Measurements from ENCODE around the gene ZC3H12A.
"Not testable (repeated sequence)": the region's sequence is repeated elsewhere in the genome, so short reads cannot be mapped to it uniquely, and the experiment has no call there.

ZC3H12A gene

GRCh38 chr1:37479255-37480124 lies 5.1 kb downstream of the ZC3H12A start:
- peak; percentile 94 for DNase-seq

DNA sequence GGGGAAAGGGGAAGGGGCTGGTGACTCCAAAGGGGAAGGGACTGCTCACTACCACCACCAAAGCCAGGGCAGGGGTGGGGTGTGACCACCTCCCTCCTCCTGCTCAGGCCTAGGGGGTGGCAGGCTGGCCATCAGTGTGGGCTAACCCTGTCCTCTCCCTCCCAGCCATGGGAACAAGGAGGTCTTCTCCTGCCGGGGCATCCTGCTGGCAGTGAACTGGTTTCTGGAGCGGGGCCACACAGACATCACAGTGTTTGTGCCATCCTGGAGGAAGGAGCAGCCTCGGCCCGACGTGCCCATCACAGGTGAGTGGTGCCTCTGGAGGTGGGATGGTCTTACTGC lies 5.7 kb downstream of the ZC3H12A start:
- no peak for DNase-seq

GRCh38 chr1:37480581-37481288 lies 6.4 kb downstream of the ZC3H12A start:
- DNase-seq: no peak

GRCh38 chr1:37481289-37482003 lies 7.1 kb downstream of the ZC3H12A start:
- peak; percentile 72 for DNase-seq

DNA sequence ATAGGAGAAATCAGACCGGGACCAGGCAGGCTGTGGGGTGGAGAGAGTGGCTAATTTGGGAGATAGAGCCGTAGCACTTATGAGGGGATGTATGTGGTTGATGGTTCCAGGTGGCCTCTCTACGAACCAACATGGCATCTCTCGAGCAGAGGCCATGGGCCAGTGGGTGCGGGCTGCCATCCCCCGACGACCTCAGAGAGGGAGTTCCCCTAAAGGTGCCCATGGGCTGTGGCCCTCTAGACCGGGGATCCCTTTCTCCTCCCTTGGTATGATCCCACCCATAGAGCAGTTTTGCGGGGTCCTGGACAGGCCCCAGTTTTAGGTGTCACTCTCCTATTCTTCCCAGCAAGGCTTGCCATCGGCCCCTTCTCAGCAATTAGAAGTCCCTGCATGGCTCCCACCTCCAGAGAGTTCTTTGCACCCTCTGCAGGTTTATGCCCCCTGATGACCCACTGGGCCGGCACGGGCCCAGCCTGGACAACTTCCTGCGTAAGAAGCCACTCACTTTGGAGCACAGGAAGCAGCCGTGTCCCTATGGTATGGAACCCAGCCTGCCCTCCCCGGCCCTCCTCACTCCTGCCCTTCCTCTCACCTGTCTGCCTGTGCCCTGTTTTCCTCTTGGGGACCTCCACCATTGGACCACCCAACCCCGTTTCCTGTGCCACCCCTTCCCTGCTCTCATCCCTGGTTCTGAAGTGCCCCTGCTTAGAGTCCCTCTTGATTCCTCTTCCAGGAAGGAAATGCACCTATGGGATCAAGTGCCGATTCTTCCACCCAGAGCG lies 7.8 kb downstream of the ZC3H12A start:
- no peak for DNase-seq

DNA sequence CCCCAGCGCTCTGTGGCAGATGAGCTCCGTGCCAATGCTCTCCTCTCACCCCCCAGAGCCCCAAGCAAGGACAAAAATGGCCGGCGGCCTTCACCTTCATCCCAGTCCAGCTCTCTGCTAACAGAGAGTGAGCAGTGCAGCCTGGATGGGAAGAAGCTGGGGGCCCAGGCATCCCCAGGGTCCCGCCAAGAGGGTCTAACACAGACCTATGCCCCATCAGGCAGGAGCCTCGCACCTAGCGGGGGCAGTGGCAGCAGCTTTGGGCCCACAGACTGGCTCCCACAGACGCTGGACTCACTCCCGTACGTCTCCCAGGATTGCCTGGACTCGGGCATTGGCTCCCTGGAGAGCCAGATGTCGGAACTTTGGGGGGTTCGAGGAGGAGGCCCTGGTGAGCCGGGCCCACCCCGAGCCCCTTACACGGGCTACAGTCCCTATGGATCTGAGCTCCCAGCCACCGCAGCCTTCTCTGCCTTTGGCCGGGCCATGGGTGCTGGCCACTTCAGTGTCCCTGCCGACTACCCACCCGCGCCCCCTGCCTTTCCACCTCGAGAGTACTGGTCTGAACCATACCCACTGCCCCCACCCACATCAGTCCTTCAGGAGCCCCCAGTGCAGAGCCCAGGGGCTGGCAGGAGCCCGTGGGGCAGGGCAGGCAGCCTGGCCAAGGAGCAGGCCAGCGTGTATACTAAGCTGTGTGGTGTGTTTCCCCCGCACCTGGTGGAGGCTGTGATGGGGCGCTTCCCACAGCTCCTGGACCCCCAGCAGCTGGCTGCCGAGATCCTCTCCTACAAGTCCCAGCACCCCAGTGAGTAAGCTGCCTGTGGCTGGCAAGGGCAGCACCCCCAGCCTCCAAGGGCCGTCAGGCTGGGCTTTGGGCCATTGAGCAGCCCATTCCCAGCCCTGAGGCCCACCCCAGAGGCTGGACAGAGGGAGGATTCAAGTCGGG lies 8.7 kb downstream of the ZC3H12A start:
- DNase-seq: no peak

DNA sequence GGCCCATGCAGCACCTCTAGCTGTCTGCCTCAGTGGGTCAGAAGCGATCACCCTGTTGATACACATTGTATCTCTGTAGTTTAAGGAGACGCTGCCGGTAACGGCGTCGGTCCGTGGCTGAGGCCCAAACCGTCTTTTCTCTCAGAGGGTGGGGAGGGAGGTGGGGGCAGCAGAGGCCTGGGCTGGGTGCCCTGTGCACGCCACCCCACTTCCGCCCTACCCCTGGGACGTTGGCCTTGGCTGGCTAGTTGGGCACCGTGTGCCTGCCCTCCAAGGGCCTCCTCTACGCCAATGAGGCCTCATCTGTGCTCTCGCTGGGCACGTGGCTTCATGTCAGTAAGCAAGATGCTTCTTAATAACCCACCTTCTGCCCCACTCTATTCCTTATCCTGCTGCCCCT lies 9.4 kb downstream of the ZC3H12A start:
- no peak for DNase-seq

GRCh38 chr1:37484325-37485051 lies 10.1 kb downstream of the ZC3H12A start:
- DNase-seq: no peak

DNA sequence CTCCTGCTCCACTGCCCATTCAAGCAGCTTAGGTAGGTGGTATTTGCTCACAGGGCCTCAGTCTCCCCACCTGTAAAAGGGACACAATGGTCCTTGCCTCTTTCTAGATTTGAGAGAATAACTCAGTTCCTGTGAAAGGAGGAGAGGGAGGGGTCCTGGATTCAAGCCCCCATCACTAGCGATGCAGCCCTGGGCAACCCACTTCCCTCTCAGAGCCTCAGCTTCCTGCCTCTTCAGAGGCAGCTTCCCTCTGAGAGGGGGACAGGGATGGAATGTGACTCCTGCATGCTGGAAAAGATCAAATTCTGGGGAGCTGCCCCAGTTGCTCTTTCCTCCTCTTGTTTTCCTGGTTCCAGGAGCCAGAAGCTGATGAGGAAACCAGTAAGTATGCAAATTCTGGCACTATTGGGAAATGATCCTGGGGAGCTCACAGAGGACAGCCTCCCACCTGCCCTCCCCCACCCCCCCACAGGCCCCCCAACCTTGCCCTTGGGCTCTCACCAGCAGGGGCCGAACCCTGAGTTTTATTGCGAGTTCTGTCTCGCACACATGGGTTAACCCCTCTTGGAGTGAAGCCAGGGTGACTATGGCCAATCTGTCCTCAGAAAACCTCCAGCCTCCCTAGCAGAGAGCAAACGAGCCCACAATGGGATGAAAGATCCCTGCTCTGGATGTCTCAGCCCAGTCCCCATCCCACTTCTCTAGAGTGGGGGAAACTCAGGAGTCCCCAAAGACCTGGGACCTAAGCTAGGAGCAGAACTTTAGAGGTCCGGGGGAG lies 11.7 kb downstream of the ZC3H12A start:
- DNase-seq: no peak

- peak; percentile 69 for DNase-seq
Observed at GRCh38 chr1:37486680-37487618, 12.6 kb downstream of the ZC3H12A start.

DNA sequence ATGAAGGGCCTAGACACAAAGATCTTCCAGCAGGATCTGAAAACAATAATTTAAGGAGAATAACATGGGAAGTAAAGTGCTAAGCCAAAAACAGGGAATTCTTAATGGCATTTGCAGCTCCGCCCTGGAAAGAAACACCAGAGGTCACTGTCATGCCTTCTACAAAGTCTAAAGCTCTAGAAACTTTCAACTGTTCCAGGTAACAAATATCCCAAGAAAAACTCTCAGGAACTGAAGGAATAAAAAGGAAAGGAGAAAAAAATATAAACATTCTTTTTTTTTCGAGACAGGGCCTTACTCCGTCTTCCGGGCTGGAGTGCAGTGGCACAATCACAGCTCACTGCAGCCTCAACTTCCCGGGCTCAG lies 13.2 kb downstream of the ZC3H12A start:
- no peak for DNase-seq

GRCh38 chr1:37493336-37494098 lies 19.1 kb downstream of the ZC3H12A start:
- DNase-seq: no peak

- DNase-seq: no peak
Observed at GRCh38 chr1:37495875-37496274, 21.5 kb downstream of the ZC3H12A start.

DNA sequence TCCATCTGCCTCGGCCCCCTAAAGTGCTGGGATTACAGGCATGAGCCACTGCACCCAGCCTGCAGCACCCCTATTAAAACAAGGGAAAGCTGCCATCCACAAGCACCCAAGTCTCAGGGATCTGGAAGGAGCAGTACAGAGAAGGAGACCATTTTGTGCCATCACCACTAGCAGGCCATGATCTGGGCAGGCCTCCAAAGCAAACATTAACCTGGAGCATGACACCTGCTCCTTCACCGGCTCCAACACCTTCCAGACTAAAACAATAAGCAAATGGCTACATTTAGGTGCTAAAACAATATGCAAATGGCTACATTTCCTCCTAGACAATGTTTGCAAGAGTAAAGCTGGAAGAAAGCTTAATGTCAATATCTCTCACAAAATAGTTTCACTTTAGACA lies 23.5 kb downstream of the ZC3H12A start:
- DNase-seq: no peak

GRCh38 chr1:37498872-37499617 lies 24.7 kb downstream of the ZC3H12A start:
- no peak for DNase-seq

DNA sequence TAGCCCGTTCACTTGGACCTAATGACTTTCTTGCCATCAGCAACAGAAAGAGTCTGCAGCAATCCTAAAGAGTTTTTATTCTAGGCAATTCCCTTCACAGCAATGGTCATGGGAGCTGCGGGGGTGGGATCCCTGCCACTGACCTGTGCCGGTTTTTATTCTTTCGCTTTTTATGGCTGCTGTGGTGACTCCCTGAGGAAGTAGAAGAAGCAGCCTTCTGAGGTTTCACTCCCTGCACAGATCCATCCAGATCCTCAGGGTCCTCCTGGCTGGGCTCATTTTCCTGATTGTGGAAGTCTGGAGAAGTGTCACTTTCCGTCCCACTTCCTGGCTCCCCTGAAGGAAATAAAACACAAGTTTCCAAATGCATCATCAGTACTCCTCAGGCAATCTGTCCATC lies 27.3 kb downstream of the ZC3H12A start:
- no peak for DNase-seq

DNA sequence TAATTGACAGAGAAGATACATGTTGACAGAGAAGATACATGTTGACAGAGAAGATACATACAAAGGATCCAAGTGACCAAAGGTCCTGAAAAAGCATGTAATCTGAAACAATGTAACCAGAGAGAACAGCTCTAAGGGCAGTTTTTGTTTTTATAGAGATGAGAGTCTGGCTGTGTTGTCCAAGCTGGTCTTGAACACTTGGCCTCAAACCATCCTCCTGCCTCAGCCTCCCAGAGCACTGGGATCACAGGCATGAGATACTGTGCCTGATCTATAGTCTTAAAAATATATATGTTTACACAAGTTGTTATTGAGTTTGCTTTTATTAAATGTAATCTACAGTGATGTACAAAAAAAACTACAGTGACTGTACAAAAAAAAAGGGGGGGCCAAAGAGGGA lies 27.7 kb downstream of the ZC3H12A start:
- no peak for DNase-seq

GRCh38 chr1:37502791-37503190 lies 28.4 kb downstream of the ZC3H12A start:
- DNase-seq: not testable (repeated sequence)
